ENCODE data around the gene ASGR2.
"Not testable (repeated sequence)": the region's sequence is repeated elsewhere in the genome, so short reads cannot be mapped to it uniquely, and the experiment has no call there.

- not testable (repeated sequence) for TF ChIP-seq PATZ1 (CRISPR knock-in tag; IDR thresholded peaks at IDR 0.05; ENCODE audit: borderline replicate concordance); POU6F1 (CRISPR knock-in tag; IDR thresholded peaks at IDR 0.05; ENCODE audit: borderline replicate concordance, low read depth); RARB (CRISPR knock-in tag; IDR thresholded peaks at IDR 0.05); ZNF565 (CRISPR knock-in tag; conservative IDR thresholded peaks at IDR 0.05; ENCODE audit: low read depth); ZNF70 (CRISPR knock-in tag; IDR thresholded peaks at IDR 0.05); CREB5 (CRISPR knock-in tag; IDR thresholded peaks at IDR 0.05; ENCODE audit: low read depth); ZC3H10 (CRISPR knock-in tag; IDR thresholded peaks at IDR 0.05); ARNTL (CRISPR knock-in tag; IDR thresholded peaks at IDR 0.05; ENCODE audit: borderline replicate concordance, low read depth); BACH2 (CRISPR knock-in tag; IDR thresholded peaks at IDR 0.05; ENCODE audit: borderline replicate concordance)
Measured at GRCh38 chr17:7120635-7121034, 6.0 kb upstream of the ASGR2 start.
